Panc1 (cell line): ENCODE measurements around the gene FOXN1. TPM values are rescaled to one million over a fixed set of nuclear protein-coding genes. Genes with fewer than 3 reads are reported as not detected.

ENCODE experiments used
- ATAC-seq: fragments of 200-7000 bp; cut with Tn5 transposase; 2 replicates; pipeline ENCODE4 v1.9.1; 2020; ENCODE audit warnings: mild to moderate bottlenecking, moderate library complexity
- BruUV-seq: library from RNA; stranded (reverse); fragments of 400-500 nt; replicated peaks from 2 replicates; lab custom pipeline; 2021; lab: Mats Ljungman, UMichigan
- CTCF ChIA-PET: fragments of 300-600 bp; sonication (Branson Sonifier 250); formaldehyde crosslinking; loops from one replicate; lab custom pipeline; 2022; ENCODE audit warnings: antibody characterized with exemption; lab: Charles Lee
- POLR2A ChIA-PET: fragments of 300-600 bp; sonication (Branson Sonifier 250); formaldehyde crosslinking; loops from one replicate; lab custom pipeline; 2022; ENCODE audit warnings: antibody characterized with exemption; lab: Charles Lee
- DNase-seq: peaks from one replicate; pipeline ENCODE4 v3.0.0-alpha.2; 2010; ENCODE audit warnings: low read depth, low spot score
- H3K27ac ChIP-seq: 2 replicates; pipeline ENCODE4 v1.5.1; 2011; ENCODE audit warnings: mild to moderate bottlenecking, low read length, inconsistent platforms
- H3K27me3 ChIP-seq: fragments of 200-500 bp; sonication (Bioruptor generic); 2 replicates; pipeline ENCODE4 v1.6.0; 2014; ENCODE audit warnings: low read length, inconsistent platforms; ENCODE audit not compliant: control insufficient read depth, insufficient read depth
- H3K36me3 ChIP-seq: fragments of 200-500 bp; sonication (Bioruptor generic); 2 replicates; pipeline ENCODE4 v1.5.1; 2014; ENCODE audit warnings: inconsistent platforms, mild to moderate bottlenecking, low read length, moderate library complexity; ENCODE audit not compliant: control insufficient read depth, insufficient read depth
- H3K4me1 ChIP-seq: 2 replicates; pipeline ENCODE4 v1.5.1; 2011; ENCODE audit warnings: inconsistent platforms, mild to moderate bottlenecking, low read length, moderate library complexity; ENCODE audit not compliant: control insufficient read depth, insufficient read depth
- H3K4me3 ChIP-seq, 2 experiments: 2 replicates each; pipeline ENCODE4 v1.5.1; 2011 to 2012; ENCODE audit warnings: low read depth in 2 of 2, low read length in 2 of 2, mild to moderate bottlenecking in 2 of 2, inconsistent platforms in 1 of 2, moderate library complexity in 1 of 2
- H3K9me3 ChIP-seq: fragments of 200-500 bp; sonication (Bioruptor generic); 2 replicates; pipeline ENCODE4 v1.5.1; 2014; ENCODE audit warnings: low read depth, mild to moderate bottlenecking, inconsistent platforms, low read length, moderate library complexity; ENCODE audit not compliant: control insufficient read depth, insufficient read depth
- POLR2AphosphoS5 ChIP-seq: IDR thresholded peaks from 2 replicates; pipeline ENCODE4 v1.6.1; 2012; ENCODE audit warnings: mild to moderate bottlenecking, low read depth, low read length, moderate library complexity
- SIN3A ChIP-seq: IDR thresholded peaks from 2 replicates; pipeline ENCODE4 v1.6.1; 2012; ENCODE audit warnings: low read depth, mild to moderate bottlenecking, low read length, moderate library complexity, borderline replicate concordance; ENCODE audit not compliant: insufficient read depth
- TCF7L2 ChIP-seq: IDR thresholded peaks from 2 replicates; pipeline ENCODE4 v1.6.1; 2011; ENCODE audit warnings: mild to moderate bottlenecking, low read depth, low read length, inconsistent platforms
- in situ Hi-C: cut with HindIII; loops from 2 replicates; pipeline ENCODE4 v1.10.0; 2016; ENCODE audit warnings: low sequenced_read_pairs, low pct_unique_long_range_greater_than_20kb
- intact Hi-C: fragments of 100-400 bp; cut with micrococcal nuclease; formaldehyde crosslinking; loops from one replicate; pipeline ENCODE4 v1.10.0; 2022; ENCODE audit not compliant: unreplicated experiment
- total RNA-seq: library from RNA; stranded (reverse); gene quantifications from one replicate; pipeline ENCODE4 v1.2.1, GENCODE V29; 2021; ENCODE audit not compliant: unreplicated experiment
- TF ChIP-seq, protein P1 (sequence below): fragments of 450-650 bp; IDR thresholded peaks from 2 replicates; pipeline ENCODE4 v1.5.1; 2017; ENCODE audit warnings: mild to moderate bottlenecking
- TF ChIP-seq, protein P2 (sequence below), 2 experiments: IDR thresholded peaks; 2 replicates each; pipeline ENCODE4 v1.6.1; 2011 to 2012; ENCODE audit warnings: low read depth in 2 of 2, control low read depth in 1 of 2, low read length in 1 of 2, mild to moderate bottlenecking in 1 of 2, moderate library complexity in 1 of 2; ENCODE audit not compliant: insufficient read depth in 1 of 2

FOXN1 gene
- total RNA-seq, 1 experiment from 2014 or later = not detected

DNA sequence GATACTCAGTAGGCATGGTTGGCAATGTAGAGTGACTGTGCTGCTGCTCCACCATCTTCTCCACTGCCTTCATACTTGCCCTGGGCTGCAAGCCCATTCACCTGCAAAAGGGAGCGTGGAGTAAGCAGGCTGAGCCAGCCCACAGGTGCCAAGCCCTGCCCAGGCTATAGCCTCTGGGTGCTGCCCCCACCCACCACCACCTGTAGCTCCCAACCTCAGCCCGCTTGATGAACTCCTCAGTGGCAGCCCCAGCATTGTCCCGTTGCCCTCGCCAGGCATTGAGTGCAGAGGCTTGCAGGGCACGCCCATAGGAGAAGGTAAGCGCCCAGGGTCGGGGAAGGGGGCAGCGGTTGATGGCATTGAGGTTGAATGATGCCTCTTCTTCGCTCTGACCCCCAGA, 67.4 kb downstream of the FOXN1 start:
- intact Hi-C loops (no loop called here), in situ Hi-C loops (no loop called here)
- Histone ChIP-seq H3K27me3 (no peaks in the 10 kb centered on the region), H3K4me3 (no peak overlapping the region), H3K27ac (no peak overlapping the region), H3K9me3 (no peaks in the 10 kb centered on the region), H3K36me3 (no peaks in the 10 kb centered on the region; the same call in 1 of the 2 replicates), H3K4me1 (peaks cover 22% of the 10 kb centered on the region)
- DNase-seq (no peak), ATAC-seq (no peak)
- CTCF ChIA-PET = no interaction called here
- no TSS peak for BruUV-seq
- TF ChIP-seq POLR2AphosphoS5 (no peak), SIN3A (no peak), TCF7L2 (no peak)
- TF ChIP-seq, protein P1, sequence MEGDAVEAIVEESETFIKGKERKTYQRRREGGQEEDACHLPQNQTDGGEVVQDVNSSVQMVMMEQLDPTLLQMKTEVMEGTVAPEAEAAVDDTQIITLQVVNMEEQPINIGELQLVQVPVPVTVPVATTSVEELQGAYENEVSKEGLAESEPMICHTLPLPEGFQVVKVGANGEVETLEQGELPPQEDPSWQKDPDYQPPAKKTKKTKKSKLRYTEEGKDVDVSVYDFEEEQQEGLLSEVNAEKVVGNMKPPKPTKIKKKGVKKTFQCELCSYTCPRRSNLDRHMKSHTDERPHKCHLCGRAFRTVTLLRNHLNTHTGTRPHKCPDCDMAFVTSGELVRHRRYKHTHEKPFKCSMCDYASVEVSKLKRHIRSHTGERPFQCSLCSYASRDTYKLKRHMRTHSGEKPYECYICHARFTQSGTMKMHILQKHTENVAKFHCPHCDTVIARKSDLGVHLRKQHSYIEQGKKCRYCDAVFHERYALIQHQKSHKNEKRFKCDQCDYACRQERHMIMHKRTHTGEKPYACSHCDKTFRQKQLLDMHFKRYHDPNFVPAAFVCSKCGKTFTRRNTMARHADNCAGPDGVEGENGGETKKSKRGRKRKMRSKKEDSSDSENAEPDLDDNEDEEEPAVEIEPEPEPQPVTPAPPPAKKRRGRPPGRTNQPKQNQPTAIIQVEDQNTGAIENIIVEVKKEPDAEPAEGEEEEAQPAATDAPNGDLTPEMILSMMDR = no peak
- TF ChIP-seq, protein P2, sequence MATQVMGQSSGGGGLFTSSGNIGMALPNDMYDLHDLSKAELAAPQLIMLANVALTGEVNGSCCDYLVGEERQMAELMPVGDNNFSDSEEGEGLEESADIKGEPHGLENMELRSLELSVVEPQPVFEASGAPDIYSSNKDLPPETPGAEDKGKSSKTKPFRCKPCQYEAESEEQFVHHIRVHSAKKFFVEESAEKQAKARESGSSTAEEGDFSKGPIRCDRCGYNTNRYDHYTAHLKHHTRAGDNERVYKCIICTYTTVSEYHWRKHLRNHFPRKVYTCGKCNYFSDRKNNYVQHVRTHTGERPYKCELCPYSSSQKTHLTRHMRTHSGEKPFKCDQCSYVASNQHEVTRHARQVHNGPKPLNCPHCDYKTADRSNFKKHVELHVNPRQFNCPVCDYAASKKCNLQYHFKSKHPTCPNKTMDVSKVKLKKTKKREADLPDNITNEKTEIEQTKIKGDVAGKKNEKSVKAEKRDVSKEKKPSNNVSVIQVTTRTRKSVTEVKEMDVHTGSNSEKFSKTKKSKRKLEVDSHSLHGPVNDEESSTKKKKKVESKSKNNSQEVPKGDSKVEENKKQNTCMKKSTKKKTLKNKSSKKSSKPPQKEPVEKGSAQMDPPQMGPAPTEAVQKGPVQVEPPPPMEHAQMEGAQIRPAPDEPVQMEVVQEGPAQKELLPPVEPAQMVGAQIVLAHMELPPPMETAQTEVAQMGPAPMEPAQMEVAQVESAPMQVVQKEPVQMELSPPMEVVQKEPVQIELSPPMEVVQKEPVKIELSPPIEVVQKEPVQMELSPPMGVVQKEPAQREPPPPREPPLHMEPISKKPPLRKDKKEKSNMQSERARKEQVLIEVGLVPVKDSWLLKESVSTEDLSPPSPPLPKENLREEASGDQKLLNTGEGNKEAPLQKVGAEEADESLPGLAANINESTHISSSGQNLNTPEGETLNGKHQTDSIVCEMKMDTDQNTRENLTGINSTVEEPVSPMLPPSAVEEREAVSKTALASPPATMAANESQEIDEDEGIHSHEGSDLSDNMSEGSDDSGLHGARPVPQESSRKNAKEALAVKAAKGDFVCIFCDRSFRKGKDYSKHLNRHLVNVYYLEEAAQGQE (IDR thresholded peaks at IDR 0.05; ENCODE audit: insufficient read depth in 1 of 2, low read depth in 2 of 2, low read length in 1 of 2) = no peak
- POLR2A ChIA-PET = no interaction called here

DNA sequence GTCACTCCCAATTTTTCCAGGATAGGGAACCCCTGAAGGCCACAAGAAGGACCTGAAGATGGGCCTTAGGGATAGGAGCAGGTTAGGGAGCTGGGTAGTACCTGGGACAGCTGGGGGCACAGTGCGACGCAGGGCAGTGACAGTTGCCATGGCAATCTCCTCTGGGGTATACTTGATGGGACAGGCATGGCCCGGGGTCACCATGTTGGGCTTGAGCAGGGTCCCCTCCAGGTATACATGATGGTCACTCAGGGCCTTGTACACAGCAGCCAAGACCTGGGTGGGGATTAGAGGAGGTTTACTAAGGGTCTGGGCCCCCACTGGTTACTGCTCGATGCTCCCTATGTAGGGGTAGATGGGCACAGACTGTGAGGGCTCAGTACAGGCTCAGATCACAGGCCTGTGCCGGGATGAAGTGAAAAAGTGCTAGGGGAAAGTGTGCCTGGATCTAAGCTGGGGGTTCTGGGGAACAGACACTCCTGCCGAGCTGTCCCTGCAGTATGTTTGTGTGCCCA, 67.9 kb downstream of the FOXN1 start:
- CTCF ChIA-PET = interaction anchor here (0.6 to 0.9 kb wide), 3 partner anchors 31 to 157 kb away, joined by 3 to 5 read pairs (median 3); no protein-coding TSS in a partner anchor
- Histone ChIP-seq H3K36me3 (no peaks in the 10 kb centered on the region; the same call in 1 of the 2 replicates), H3K4me3 (no peak overlapping the region), H3K27ac (no peak overlapping the region), H3K4me1 (peaks cover 22% of the 10 kb centered on the region), H3K9me3 (no peaks in the 10 kb centered on the region), H3K27me3 (no peaks in the 10 kb centered on the region)
- BruUV-seq = no TSS peak
- ATAC-seq = no peak
- DNase-seq = no peak
- intact Hi-C loops = no loop called here
- in situ Hi-C loops = no loop called here
- TF ChIP-seq POLR2AphosphoS5 = no peak
- TF ChIP-seq, protein P1 = no peak
- TF ChIP-seq, protein P2 (IDR thresholded peaks at IDR 0.05; ENCODE audit: insufficient read depth in 1 of 2, low read depth in 2 of 2, low read length in 1 of 2) = no peak
- TF ChIP-seq TCF7L2 = no peak
- TF ChIP-seq SIN3A = no peak
- POLR2A ChIA-PET = interaction anchor here (0.7 kb wide), 1 partner anchor 76 kb away, joined by 3 read pairs; no protein-coding TSS in a partner anchor
